GM18511 (cell line): Measurements from ENCODE around the gene CRYBA2.

Source experiments
- ATAC-seq: cut with Tn5 transposase; IDR thresholded peaks from one replicate; pipeline ENCODE4 v1.9.1; 2021; ENCODE audit warnings: mild to moderate bottlenecking, moderate library complexity; ENCODE audit not compliant: unreplicated experiment

CRYBA2 gene

GRCh38 chr2:218999881-219000568 lies 6.8 kb upstream of the CRYBA2 start:
- no peak for ATAC-seq

GRCh38 chr2:218999021-218999880 lies 6.0 kb upstream of the CRYBA2 start:
- no peak for ATAC-seq

GRCh38 chr2:218998414-218999002 lies 5.3 kb upstream of the CRYBA2 start:
- no peak for ATAC-seq

GRCh38 chr2:218997731-218998130 lies 4.5 kb upstream of the CRYBA2 start:
- no peak for ATAC-seq

- no peak for ATAC-seq
These were observed 3.7 kb upstream of the CRYBA2 start for GRCh38 chr2:218996937-218997336.

GRCh38 chr2:218995972-218996711 lies 2.9 kb upstream of the CRYBA2 start:
- ATAC-seq, result peak; percentile 64

- ATAC-seq, result no peak
These were observed 2.3 kb upstream of the CRYBA2 start for GRCh38 chr2:218995561-218995960.

- ATAC-seq, result no peak
These were observed 398 bp downstream of the CRYBA2 start for GRCh38 chr2:218992703-218993344.

- ATAC-seq, result no peak
These were observed 1.0 kb downstream of the CRYBA2 start for GRCh38 chr2:218992196-218992595.

GRCh38 chr2:218991674-218992168 lies 1.5 kb downstream of the CRYBA2 start:
- ATAC-seq, result no peak

GRCh38 chr2:218990612-218991011 lies 2.6 kb downstream of the CRYBA2 start:
- ATAC-seq, result no peak

GRCh38 chr2:218990052-218990451 lies 3.2 kb downstream of the CRYBA2 start:
- no peak for ATAC-seq

GRCh38 chr2:218988650-218989049 lies 4.6 kb downstream of the CRYBA2 start:
- ATAC-seq, result no peak

- ATAC-seq, result no peak
These were observed 5.1 kb downstream of the CRYBA2 start for GRCh38 chr2:218988164-218988563.

- ATAC-seq, result no peak
These were observed 7.0 kb downstream of the CRYBA2 start for GRCh38 chr2:218986148-218986761.

- no peak for ATAC-seq
These were observed 7.7 kb downstream of the CRYBA2 start for GRCh38 chr2:218985325-218986091.

- no peak for ATAC-seq
These were observed 8.2 kb downstream of the CRYBA2 start, which contains the start of gene FEV for GRCh38 chr2:218985021-218985324. Gene FEV, minus strand, starts transcription at chr2:218985184. Its CDS starts 109 bp downstream, at chr2:218985075.

- no peak for ATAC-seq
These were observed 8.8 kb downstream of the CRYBA2 start for GRCh38 chr2:218984239-218985020.

GRCh38 chr2:218983934-218984238 lies 9.3 kb downstream of the CRYBA2 start:
- no peak for ATAC-seq
